GM23338 (cell line): ENCODE results near the gene PSMD14. TPM values are rescaled to one million over a fixed set of nuclear protein-coding genes. Genes with fewer than 3 reads are reported as not detected.

Experiments used
- ATAC-seq: fragments of 200-7000 bp; cut with Tn5 transposase; 3 replicates; pipeline ENCODE4 v1.9.1; 2020
- DNase-seq: peaks from one replicate; pipeline ENCODE4 v3.0.0-alpha.2; 2015; ENCODE audit warnings: low spot score
- H2AFZ ChIP-seq: fragments of 200-600 bp; sonication (generic); 2 replicates; pipeline ENCODE4 v1.8.0; 2016; ENCODE audit warnings: antibody characterized with exemption, mild to moderate bottlenecking, moderate library complexity
- H3F3A ChIP-seq: fragments of 200-600 bp; sonication (generic); replicated peaks from 2 replicates; pipeline ENCODE4 v1.8.0; 2017; ENCODE audit warnings: antibody characterized with exemption, mixed run types, low read depth
- H3K27ac ChIP-seq: fragments of 200-600 bp; sonication (generic); 2 replicates; pipeline ENCODE4 v1.6.1; 2016; ENCODE audit warnings: low read depth
- H3K27me3 ChIP-seq: fragments of 200-600 bp; sonication (generic); 2 replicates; pipeline ENCODE4 v1.8.0; 2016; ENCODE audit warnings: mild to moderate bottlenecking, mixed run types, moderate library complexity; ENCODE audit not compliant: insufficient read depth
- H3K36me3 ChIP-seq: fragments of 200-600 bp; sonication (generic); 2 replicates; pipeline ENCODE4 v1.8.0; 2016; ENCODE audit warnings: mild to moderate bottlenecking; ENCODE audit not compliant: insufficient read depth
- H3K4me1 ChIP-seq: fragments of 200-600 bp; sonication (generic); 2 replicates; pipeline ENCODE4 v1.8.0; 2016; ENCODE audit warnings: mild to moderate bottlenecking, moderate library complexity; ENCODE audit not compliant: insufficient read depth
- H3K4me2 ChIP-seq: fragments of 200-600 bp; sonication (generic); 2 replicates; pipeline ENCODE4 v1.7.1; 2017; ENCODE audit warnings: mixed run types
- H3K4me3 ChIP-seq: fragments of 200-600 bp; sonication (generic); 2 replicates; pipeline ENCODE4 v1.6.1; 2016; ENCODE audit warnings: mixed run types
- H3K79me2 ChIP-seq: fragments of 200-600 bp; sonication (generic); replicated peaks from 2 replicates; pipeline ENCODE4 v1.8.0; 2017; ENCODE audit warnings: mild to moderate bottlenecking; ENCODE audit not compliant: insufficient read depth
- H3K9me2 ChIP-seq: fragments of 200-600 bp; sonication (generic); 2 replicates; pipeline ENCODE4 v1.8.0; 2017; ENCODE audit not compliant: insufficient read depth
- H4K20me1 ChIP-seq: fragments of 200-600 bp; sonication (generic); replicated peaks from 2 replicates; pipeline ENCODE4 v1.8.0; 2017; ENCODE audit warnings: mild to moderate bottlenecking; ENCODE audit not compliant: insufficient read depth
- H3K27ac Mint-ChIP-seq: 2 replicates; pipeline ENCODE4 v1.8.0; 2020; ENCODE audit warnings: inconsistent platforms, mild to moderate bottlenecking, moderate library complexity, mixed read lengths
- H3K27me3 Mint-ChIP-seq: 3 replicates; pipeline ENCODE4 v1.8.0; 2022; ENCODE audit warnings: low read depth, mild to moderate bottlenecking, moderate library complexity, mixed read lengths, inconsistent platforms; ENCODE audit not compliant: insufficient read depth, poor library complexity
- H3K36me3 Mint-ChIP-seq: 3 replicates; pipeline ENCODE4 v1.8.0; 2021; ENCODE audit warnings: low read depth, mild to moderate bottlenecking, inconsistent platforms, moderate library complexity, mixed read lengths
- H3K4me1 Mint-ChIP-seq: 3 replicates; pipeline ENCODE4 v1.8.0; 2020; ENCODE audit warnings: mild to moderate bottlenecking, inconsistent platforms, mixed read lengths
- H3K4me3 Mint-ChIP-seq: 3 replicates; pipeline ENCODE4 v1.8.0; 2021; ENCODE audit warnings: moderate library complexity, mild to moderate bottlenecking, inconsistent platforms, mixed read lengths
- H3K9me3 Mint-ChIP-seq: 3 replicates; pipeline ENCODE4 v1.8.0; 2020; ENCODE audit warnings: moderate library complexity, mild to moderate bottlenecking, inconsistent platforms, mixed read lengths
- ETS1 ChIP-seq: IDR thresholded peaks from 2 replicates; pipeline ENCODE4 v1.6.1; 2016; ENCODE audit warnings: antibody characterized with exemption
- EZH2 ChIP-seq: fragments of 200-600 bp; sonication (generic); IDR thresholded peaks from one replicate; pipeline ENCODE4 v1.8.0; 2017; ENCODE audit warnings: antibody characterized with exemption, mild to moderate bottlenecking, low read depth; ENCODE audit not compliant: unreplicated experiment
- EZH2phosphoT487 ChIP-seq: fragments of 200-600 bp; sonication (generic); IDR thresholded peaks from one replicate; pipeline ENCODE4 v1.8.1; 2018; ENCODE audit warnings: antibody characterized with exemption; ENCODE audit not compliant: unreplicated experiment
- JUNB ChIP-seq: IDR thresholded peaks from one replicate; pipeline ENCODE4 v1.6.1; 2016; ENCODE audit warnings: antibody characterized with exemption; ENCODE audit not compliant: unreplicated experiment
- ZNF114 ChIP-seq: fragments of 250-450 bp; sonication (Bioruptor Pico); IDR thresholded peaks from 2 replicates; pipeline ENCODE4 v1.5.0; 2020; ENCODE audit warnings: mild to moderate bottlenecking, moderate library complexity
- ZNF331 ChIP-seq: fragments of 250-450 bp; sonication (Bioruptor Pico); IDR thresholded peaks from 2 replicates; pipeline ENCODE4 v1.5.0; 2020; ENCODE audit warnings: low read depth, mild to moderate bottlenecking, moderate library complexity
- ZNF462 ChIP-seq: fragments of 250-450 bp; sonication (Bioruptor Pico); IDR thresholded peaks from 2 replicates; pipeline ENCODE4 v1.5.0; 2020; ENCODE audit warnings: mild to moderate bottlenecking, moderate library complexity
- polyA plus RNA-seq: library from polyadenylated mRNA; unstranded; fragments of >200 nt; fragmentation: Nextera tagmentation; extraction: Ambion mirVana; gene quantifications from 2 replicates; pipeline ENCODE4 v1.2.1, GENCODE V29; 2016
- total RNA-seq: library from RNA; depleted of rRNA; stranded (reverse); fragments of >200 nt; shearing (Covaris generic); gene quantifications from 2 replicates; pipeline ENCODE4 v1.2.3, GENCODE V29; 2014
- TF ChIP-seq, protein P1 (sequence below): IDR thresholded peaks from one replicate; pipeline ENCODE4 v1.6.1; 2018; ENCODE audit warnings: antibody characterized with exemption; ENCODE audit not compliant: unreplicated experiment
- TF ChIP-seq, protein P2 (sequence below), 2 experiments: fragments of 200-600 bp in 1 of 2; sonication (generic) in 1 of 2; conservative IDR thresholded peaks; 2 replicates each; pipeline versions ENCODE4 v1.5.1 to v1.6.1; 2016 to 2017; ENCODE audit warnings: antibody characterized with exemption in 2 of 2, low read depth in 2 of 2, mild to moderate bottlenecking in 2 of 2, moderate library complexity in 1 of 2

PSMD14 gene
- total and polyA plus RNA-seq, 2 experiments from 2014 or later: 92.2 to 123 TPM

DNA sequence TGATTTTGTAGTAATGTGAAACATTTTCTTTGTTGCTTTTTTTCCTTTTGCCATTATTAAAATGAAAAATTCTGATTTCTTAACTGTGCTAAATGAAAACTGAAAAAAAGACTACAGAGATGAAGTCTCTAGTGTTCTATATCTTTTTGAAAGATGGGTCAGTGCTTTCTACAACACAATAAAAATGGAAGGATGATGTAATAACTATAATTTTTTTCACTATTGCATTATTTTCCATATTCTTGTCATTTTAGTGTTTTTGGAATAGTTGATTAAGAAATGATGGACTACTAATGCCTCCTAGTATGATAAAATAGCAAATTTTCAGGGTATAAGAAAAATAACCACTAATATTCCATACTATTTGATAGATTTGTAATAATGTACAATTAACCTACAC is 7.2 kb downstream of the PSMD14 start (continued):
- TF ChIP-seq, protein P1, sequence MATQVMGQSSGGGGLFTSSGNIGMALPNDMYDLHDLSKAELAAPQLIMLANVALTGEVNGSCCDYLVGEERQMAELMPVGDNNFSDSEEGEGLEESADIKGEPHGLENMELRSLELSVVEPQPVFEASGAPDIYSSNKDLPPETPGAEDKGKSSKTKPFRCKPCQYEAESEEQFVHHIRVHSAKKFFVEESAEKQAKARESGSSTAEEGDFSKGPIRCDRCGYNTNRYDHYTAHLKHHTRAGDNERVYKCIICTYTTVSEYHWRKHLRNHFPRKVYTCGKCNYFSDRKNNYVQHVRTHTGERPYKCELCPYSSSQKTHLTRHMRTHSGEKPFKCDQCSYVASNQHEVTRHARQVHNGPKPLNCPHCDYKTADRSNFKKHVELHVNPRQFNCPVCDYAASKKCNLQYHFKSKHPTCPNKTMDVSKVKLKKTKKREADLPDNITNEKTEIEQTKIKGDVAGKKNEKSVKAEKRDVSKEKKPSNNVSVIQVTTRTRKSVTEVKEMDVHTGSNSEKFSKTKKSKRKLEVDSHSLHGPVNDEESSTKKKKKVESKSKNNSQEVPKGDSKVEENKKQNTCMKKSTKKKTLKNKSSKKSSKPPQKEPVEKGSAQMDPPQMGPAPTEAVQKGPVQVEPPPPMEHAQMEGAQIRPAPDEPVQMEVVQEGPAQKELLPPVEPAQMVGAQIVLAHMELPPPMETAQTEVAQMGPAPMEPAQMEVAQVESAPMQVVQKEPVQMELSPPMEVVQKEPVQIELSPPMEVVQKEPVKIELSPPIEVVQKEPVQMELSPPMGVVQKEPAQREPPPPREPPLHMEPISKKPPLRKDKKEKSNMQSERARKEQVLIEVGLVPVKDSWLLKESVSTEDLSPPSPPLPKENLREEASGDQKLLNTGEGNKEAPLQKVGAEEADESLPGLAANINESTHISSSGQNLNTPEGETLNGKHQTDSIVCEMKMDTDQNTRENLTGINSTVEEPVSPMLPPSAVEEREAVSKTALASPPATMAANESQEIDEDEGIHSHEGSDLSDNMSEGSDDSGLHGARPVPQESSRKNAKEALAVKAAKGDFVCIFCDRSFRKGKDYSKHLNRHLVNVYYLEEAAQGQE: no peak
- TF ChIP-seq EZH2phosphoT487 (no peak), EZH2 (no peak), ZNF114 (no peak), ETS1 (no peak)

DNA sequence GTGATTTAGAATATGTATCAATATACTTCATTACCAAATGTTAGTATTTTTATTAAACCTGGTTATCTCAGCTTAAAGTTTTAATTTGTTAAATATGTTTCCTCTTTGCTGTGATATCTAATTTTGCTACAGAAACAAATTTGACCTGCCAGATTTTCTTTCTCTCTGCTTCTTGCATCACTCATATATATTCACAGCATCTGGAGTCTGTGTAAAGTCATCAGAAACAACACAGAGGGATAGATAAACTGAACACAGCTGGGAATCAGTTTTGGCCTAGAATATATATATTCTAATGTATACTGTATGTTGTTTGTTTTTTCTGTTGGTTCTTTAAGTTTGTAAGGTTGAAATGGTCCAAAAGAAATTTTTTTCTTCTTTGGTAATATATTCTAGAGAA is 8.5 kb downstream of the PSMD14 start:
- Histone ChIP-seq H3K4me1 (peaks cover 7% of the 10 kb centered on the region; the same call in 1 of the 2 replicates), H3K27me3 (no peaks in the 10 kb centered on the region), H4K20me1 (peaks cover 42% of the 10 kb centered on the region), H3K4me2 (no peak overlapping the region), H3K4me3 (no peak overlapping the region), H3K36me3 (0 out of 2 replicates have a peak, but pooled peaks cover 3% of the 10 kb centered on the region), H3K79me2 (peaks cover 92% of the 10 kb centered on the region), H2AFZ (no peak overlapping the region), H3K27ac (no peak overlapping the region), H3K9me2 (no peaks in the 10 kb centered on the region), H3F3A (no peaks in the 10 kb centered on the region)
- no peak for ATAC-seq
- peaks cover 19% of the 10 kb centered on the region for H3K4me1 Mint-ChIP-seq
- peaks cover 19% of the 10 kb centered on the region; the same call in 2 of the 3 replicates for H3K36me3 Mint-ChIP-seq
- DNase-seq: no peak
- no peak overlapping the region for H3K4me3 Mint-ChIP-seq
- H3K9me3 Mint-ChIP-seq: no peaks in the 10 kb centered on the region
- no peaks in the 10 kb centered on the region for H3K27me3 Mint-ChIP-seq
- no peak overlapping the region for H3K27ac Mint-ChIP-seq
- no peak for TF ChIP-seq JUNB
- TF ChIP-seq EZH2: no peak
- TF ChIP-seq ZNF331 (CRISPR knock-in tag): no peak
- TF ChIP-seq, protein P2, sequence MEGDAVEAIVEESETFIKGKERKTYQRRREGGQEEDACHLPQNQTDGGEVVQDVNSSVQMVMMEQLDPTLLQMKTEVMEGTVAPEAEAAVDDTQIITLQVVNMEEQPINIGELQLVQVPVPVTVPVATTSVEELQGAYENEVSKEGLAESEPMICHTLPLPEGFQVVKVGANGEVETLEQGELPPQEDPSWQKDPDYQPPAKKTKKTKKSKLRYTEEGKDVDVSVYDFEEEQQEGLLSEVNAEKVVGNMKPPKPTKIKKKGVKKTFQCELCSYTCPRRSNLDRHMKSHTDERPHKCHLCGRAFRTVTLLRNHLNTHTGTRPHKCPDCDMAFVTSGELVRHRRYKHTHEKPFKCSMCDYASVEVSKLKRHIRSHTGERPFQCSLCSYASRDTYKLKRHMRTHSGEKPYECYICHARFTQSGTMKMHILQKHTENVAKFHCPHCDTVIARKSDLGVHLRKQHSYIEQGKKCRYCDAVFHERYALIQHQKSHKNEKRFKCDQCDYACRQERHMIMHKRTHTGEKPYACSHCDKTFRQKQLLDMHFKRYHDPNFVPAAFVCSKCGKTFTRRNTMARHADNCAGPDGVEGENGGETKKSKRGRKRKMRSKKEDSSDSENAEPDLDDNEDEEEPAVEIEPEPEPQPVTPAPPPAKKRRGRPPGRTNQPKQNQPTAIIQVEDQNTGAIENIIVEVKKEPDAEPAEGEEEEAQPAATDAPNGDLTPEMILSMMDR (conservative IDR thresholded peaks at IDR 0.05; ENCODE audit: low read depth in 2 of 2): no peak
- no peak for TF ChIP-seq ETS1
- no peak for TF ChIP-seq EZH2phosphoT487
- no peak for TF ChIP-seq ZNF462 (CRISPR knock-in tag)
